IMR-90 (cell line): ENCODE measurements around the gene LAMC3. TPM values are rescaled to one million over a fixed set of nuclear protein-coding genes. Genes with fewer than 3 reads are reported as not detected.

ENCODE experiments used
- ATAC-seq: fragments of 200-7000 bp; cut with Tn5 transposase; 2 replicates; pipeline ENCODE4 v1.9.1; 2020; ENCODE audit warnings: low read depth, mild to moderate bottlenecking, moderate library complexity
- BruUV-seq: library from RNA; stranded (reverse); fragments of 400-500 nt; replicated peaks from 2 replicates; lab custom pipeline; 2021; lab: Mats Ljungman, UMichigan
- CTCF ChIA-PET: fragments of 300-600 bp; formaldehyde crosslinking; extraction: SDS; loops from one replicate; lab custom pipeline; 2021; ENCODE audit warnings: antibody characterized with exemption; lab: Yijun Ruan, JAX
- POLR2A ChIA-PET: fragments of 300-600 bp; sonication (Branson Sonifier 250); formaldehyde crosslinking; loops from one replicate; lab custom pipeline; 2022; ENCODE audit warnings: antibody characterized with exemption; ENCODE audit not compliant: unreplicated experiment; lab: Charles Lee
- DNase-seq: peaks from one replicate; pipeline ENCODE4 v3.0.0; 2013
- H2AFZ ChIP-seq: replicated peaks from 2 replicates; pipeline ENCODE3; 2013; ENCODE audit warnings: low read length, mild to moderate bottlenecking; ENCODE audit not compliant: poor library complexity
- H2AK5ac ChIP-seq: 2 replicates; pipeline ENCODE4 v1.6.1; 2013; ENCODE audit warnings: low read depth, low read length, inconsistent platforms
- H2AK9ac ChIP-seq: replicated peaks from 2 replicates; pipeline ENCODE3; 2013; ENCODE audit warnings: mild to moderate bottlenecking, low read depth, low read length, moderate library complexity; ENCODE audit not compliant: poor library complexity
- H2BK120ac ChIP-seq: 2 replicates; pipeline ENCODE4 v1.6.1; 2013; ENCODE audit warnings: low read depth, low read length, inconsistent platforms
- H2BK15ac ChIP-seq: 3 replicates; pipeline ENCODE4 v1.6.1; 2013; ENCODE audit warnings: low read depth, low read length, inconsistent platforms
- H2BK20ac ChIP-seq: 2 replicates; pipeline ENCODE4 v1.6.1; 2013; ENCODE audit warnings: low read depth, mild to moderate bottlenecking, inconsistent platforms, low read length, moderate library complexity
- H2BK5ac ChIP-seq: 2 replicates; pipeline ENCODE4 v1.6.1; 2013; ENCODE audit warnings: mild to moderate bottlenecking, low read depth, low read length, inconsistent platforms; ENCODE audit not compliant: poor library complexity, severe bottlenecking
- H3K14ac ChIP-seq: replicated peaks from 2 replicates; pipeline ENCODE4 v1.6.1; 2013; ENCODE audit warnings: low read depth, low read length, inconsistent platforms
- H3K18ac ChIP-seq: 2 replicates; pipeline ENCODE4 v1.6.1; 2013; ENCODE audit warnings: low read depth, low read length, control low read depth
- H3K23ac ChIP-seq: 2 replicates; pipeline ENCODE4 v1.6.1; 2013; ENCODE audit warnings: low read depth, low read length, inconsistent platforms
- H3K27ac ChIP-seq: 2 replicates; pipeline ENCODE4 v1.5.1; 2013; ENCODE audit warnings: mild to moderate bottlenecking, control low read depth, low read length; ENCODE audit not compliant: insufficient read depth
- H3K27me3 ChIP-seq: 2 replicates; pipeline ENCODE4 v1.6.1; 2013; ENCODE audit warnings: low read length; ENCODE audit not compliant: control insufficient read depth, insufficient read depth
- H3K36me3 ChIP-seq: 2 replicates; pipeline ENCODE4 v1.6.1; 2013; ENCODE audit warnings: low read length, mixed read lengths; ENCODE audit not compliant: control insufficient read depth, insufficient read depth
- H3K4ac ChIP-seq: 2 replicates; pipeline ENCODE4 v1.6.1; 2013; ENCODE audit warnings: low read depth, low read length, inconsistent platforms
- H3K4me1 ChIP-seq: 2 replicates; pipeline ENCODE4 v1.6.1; 2013; ENCODE audit warnings: low read length, mixed read lengths; ENCODE audit not compliant: control insufficient read depth, insufficient read depth
- H3K4me2 ChIP-seq: 2 replicates; pipeline ENCODE4 v1.6.1; 2013; ENCODE audit warnings: low read depth, mild to moderate bottlenecking, control low read depth, low read length, moderate library complexity
- H3K4me3 ChIP-seq: 2 replicates; pipeline ENCODE4 v1.5.1; 2013; ENCODE audit warnings: low read depth, mild to moderate bottlenecking, control low read depth, low read length, moderate library complexity; ENCODE audit not compliant: insufficient read depth
- H3K56ac ChIP-seq: 2 replicates; pipeline ENCODE4 v1.6.1; 2013; ENCODE audit warnings: low read length, inconsistent platforms; ENCODE audit not compliant: insufficient read depth; ENCODE audit errors: extremely low read depth
- H3K79me1 ChIP-seq, 2 experiments: 2 replicates each; pipeline ENCODE4 v1.6.1; 2013; ENCODE audit warnings: low read length in 2 of 2, inconsistent platforms in 1 of 2, low read depth in 1 of 2
- H3K9ac ChIP-seq: 2 replicates; pipeline ENCODE4 v1.6.1; 2013; ENCODE audit warnings: low read depth, low read length, control low read depth
- H3K9me1 ChIP-seq: 2 replicates; pipeline ENCODE4 v1.6.1; 2013; ENCODE audit warnings: low read length, inconsistent platforms; ENCODE audit not compliant: insufficient read depth
- H3K9me3 ChIP-seq: 2 replicates; pipeline ENCODE4 v1.6.1; 2013; ENCODE audit warnings: low read length; ENCODE audit not compliant: control insufficient read depth, insufficient read depth
- H4K20me1 ChIP-seq: 2 replicates; pipeline ENCODE4 v1.6.1; 2013; ENCODE audit warnings: low read length, inconsistent platforms; ENCODE audit not compliant: insufficient read depth
- H4K5ac ChIP-seq: 2 replicates; pipeline ENCODE4 v1.6.1; 2013; ENCODE audit warnings: mild to moderate bottlenecking, low read depth, low read length, control low read depth
- H4K8ac ChIP-seq, 2 experiments: 2 replicates each; pipeline ENCODE4 v1.6.1; 2013; ENCODE audit warnings: low read depth in 2 of 2, low read length in 2 of 2, control low read depth in 1 of 2, inconsistent platforms in 1 of 2
- H4K91ac ChIP-seq: 2 replicates; pipeline ENCODE4 v1.6.1; 2013; ENCODE audit warnings: low read depth, low read length, inconsistent platforms; ENCODE audit not compliant: insufficient read depth
- CHD1 ChIP-seq: IDR thresholded peaks from 2 replicates; pipeline ENCODE4 v1.6.1; 2012; ENCODE audit warnings: low read depth, low read length, improper control_type of control experiment
- CTCF ChIP-seq: conservative IDR thresholded peaks from 2 replicates; pipeline ENCODE4 v1.5.1; 2012; ENCODE audit warnings: mild to moderate bottlenecking, low read depth, low read length, improper control_type of control experiment
- FOS ChIP-seq: fragments of 150-350 bp; IDR thresholded peaks from 2 replicates; pipeline ENCODE4 v1.6.1; 2016; ENCODE audit warnings: low read depth, low read length
- NFE2L2 ChIP-seq: fragments of 150-350 bp; IDR thresholded peaks from 2 replicates; pipeline ENCODE4 v1.6.1; 2016; ENCODE audit warnings: low read depth, mild to moderate bottlenecking, low read length
- RCOR1 ChIP-seq: IDR thresholded peaks from 2 replicates; pipeline ENCODE4 v1.6.1; 2012; ENCODE audit warnings: mild to moderate bottlenecking, low read length, improper control_type of control experiment; ENCODE audit not compliant: insufficient replicate concordance
- RFX5 ChIP-seq: IDR thresholded peaks from 2 replicates; pipeline ENCODE4 v1.8.0; 2012; ENCODE audit warnings: low read depth, mild to moderate bottlenecking, low read length, moderate library complexity
- SMC3 ChIP-seq: fragments of 150-350 bp; IDR thresholded peaks from 2 replicates; pipeline ENCODE4 v1.6.1; 2016; ENCODE audit warnings: low read depth, mild to moderate bottlenecking, antibody characterized with exemption, low read length, moderate library complexity
- USF2 ChIP-seq: fragments of 150-350 bp; IDR thresholded peaks from 2 replicates; pipeline ENCODE4 v1.6.1; 2017; ENCODE audit warnings: mild to moderate bottlenecking, antibody characterized with exemption, low read length, low read depth
- WGBS, 2 experiments: methylation state at CpG; one replicate each; pipeline versions ENCODE4 v1.1.5 to v1.1.7; 2013; ENCODE audit warnings: missing lambda C conversion rate in 2 of 2; ENCODE audit not compliant: insufficient read length in 1 of 2; ENCODE audit errors: extremely low coverage in 2 of 2; 5-methylcytosine and 5-hydroxymethylcytosine counted together
- dilution Hi-C: fragments of 300-500 bp; cut with HindIII; formaldehyde crosslinking; loops from one replicate; pipeline ENCODE4 v1.14.3; 2018; ENCODE audit warnings: low sequenced_read_pairs; ENCODE audit not compliant: unreplicated experiment
- in situ Hi-C: fragments of 300-500 bp; cut with MboI; formaldehyde crosslinking; loops from 3 replicates; pipeline ENCODE4 v1.14.3; 2019; ENCODE audit warnings: low sequenced_read_pairs, inconsistent platforms, mixed read lengths
- intact Hi-C: fragments of 100-400 bp; cut with micrococcal nuclease; formaldehyde crosslinking; loops from 2 replicates; pipeline ENCODE4 v1.10.0; 2022
- polyA plus RNA-seq, 3 experiments: library from polyadenylated mRNA; depleted of rRNA; stranded (reverse); fragments of >200 nt; gene quantifications; 2 replicates each; pipeline ENCODE4 v1.2.3, GENCODE V29; 2012; ENCODE audit warnings: low replicate concordance in 1 of 3
- total RNA-seq: library from RNA; depleted of rRNA; stranded (reverse); fragments of >200 nt; gene quantifications from 2 replicates; pipeline ENCODE4 v1.2.3, GENCODE V29; 2012

The LAMC3 gene
- total and polyA plus RNA-seq, 2 of the 4 experiments (the other 2 are of a cell fraction), result not detected

GRCh38 chr9:131031642-131032005, 22.6 kb downstream of the LAMC3 start:
- H4K91ac ChIP-seq, result no peak overlapping the region
- dilution Hi-C loops (no loop called here), intact Hi-C loops (no loop called here), in situ Hi-C loops (no loop called here)
- H3K23ac ChIP-seq, result no peak overlapping the region
- H3K79me1 ChIP-seq, result no peaks in the 10 kb centered on the region
- H3K27me3 ChIP-seq, result peaks cover 64% of the 10 kb centered on the region
- no peak overlapping the region for H3K14ac ChIP-seq
- no peaks in the 10 kb centered on the region for H3K9me3 ChIP-seq
- H3K56ac ChIP-seq, result no peak overlapping the region
- POLR2A ChIA-PET, result no interaction called here
- H2AK5ac ChIP-seq, result no peak overlapping the region
- no peak overlapping the region for H3K4ac ChIP-seq
- H3K18ac ChIP-seq, result no peak overlapping the region
- no peak overlapping the region for H2BK15ac ChIP-seq
- no peak overlapping the region for H4K5ac ChIP-seq
- no peak overlapping the region for H3K4me2 ChIP-seq
- H2BK120ac ChIP-seq, result no peak overlapping the region
- no peak overlapping the region for H3K9ac ChIP-seq
- no peaks in the 10 kb centered on the region for H3K9me1 ChIP-seq
- no peak overlapping the region for H2AK9ac ChIP-seq
- WGBS, 2 experiments, result no CpG with 5 or more reads among the region's 7 CpGs
- H3K27ac ChIP-seq, result no peak overlapping the region
- CTCF ChIA-PET, result no interaction called here
- TF ChIP-seq RFX5 (no peak), RCOR1 (no peak), SMC3 (no peak), CHD1 (no peak), USF2 (no peak), CTCF (no peak), NFE2L2 (no peak), FOS (no peak)
- no peak overlapping the region for H2BK5ac ChIP-seq
- ATAC-seq (no peak), DNase-seq (no peak)
- H2BK20ac ChIP-seq, result no peak overlapping the region
- H4K8ac ChIP-seq, result no peak overlapping the region
- no peaks in the 10 kb centered on the region for H3K36me3 ChIP-seq
- H3K4me3 ChIP-seq, result no peak overlapping the region
- BruUV-seq, result no TSS peak
- no peaks in the 10 kb centered on the region for H3K4me1 ChIP-seq
- H2AFZ ChIP-seq, result no peak overlapping the region
- no peaks in the 10 kb centered on the region for H4K20me1 ChIP-seq
